T47D (cell line): ENCODE measurements around the gene ARMC9.
"Not testable (repeated sequence)": the region's sequence is repeated elsewhere in the genome, so short reads cannot be mapped to it uniquely, and the experiment has no call there.

ENCODE experiments used
- DNase-seq, 2 experiments: peaks; one replicate each; pipeline versions ENCODE4 v3.0.0 to v3.0.0-alpha.2; 2011 to 2012; ENCODE audit warnings: low read depth in 1 of 2, low spot score in 1 of 2
- JUND ChIP-seq: IDR thresholded peaks from 2 replicates; pipeline ENCODE4 v1.6.1; 2012; ENCODE audit warnings: low read depth
- in situ Hi-C: cut with HindIII; loops from 2 replicates; pipeline ENCODE4 v1.10.0; 2016; ENCODE audit warnings: low sequenced_read_pairs, low pct_unique_long_range_greater_than_20kb

ARMC9 gene

DNA sequence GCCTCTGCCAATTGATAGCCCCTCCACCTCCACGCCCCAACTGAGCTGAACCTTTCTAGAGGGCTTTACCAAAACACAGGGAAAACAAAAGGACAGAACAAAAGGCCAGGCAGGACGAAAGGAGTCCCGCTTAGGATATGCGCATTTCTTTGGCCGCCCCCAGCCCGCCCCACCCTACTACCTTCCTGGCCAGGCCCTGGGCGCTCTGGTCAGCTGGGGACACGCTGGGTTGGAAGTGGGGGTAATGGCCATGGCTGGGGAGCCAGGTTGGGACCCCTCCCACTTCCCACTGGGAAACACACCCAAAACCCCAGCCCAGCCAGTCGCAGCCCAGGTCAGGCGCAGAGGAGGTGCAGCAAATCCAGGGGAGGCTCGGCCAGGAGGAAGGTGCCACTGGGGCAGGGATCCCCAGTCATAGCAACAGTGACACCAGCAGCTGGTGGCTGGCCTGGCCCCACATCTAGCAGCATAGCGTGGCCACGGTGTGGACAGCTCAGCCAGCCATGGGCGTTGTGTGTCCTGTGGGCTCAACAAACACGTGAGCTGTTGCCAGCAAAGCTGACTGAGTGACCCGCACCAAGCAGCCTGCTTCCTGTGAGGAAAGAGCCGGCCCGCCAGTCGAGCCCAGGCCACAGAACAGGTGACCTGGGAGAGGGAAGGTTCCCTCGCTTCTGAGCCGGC lies 172.5 kb downstream of the ARMC9 start:
- no peak for TF ChIP-seq JUND
- in situ Hi-C loops: no loop called here
- DNase-seq: no peak

DNA sequence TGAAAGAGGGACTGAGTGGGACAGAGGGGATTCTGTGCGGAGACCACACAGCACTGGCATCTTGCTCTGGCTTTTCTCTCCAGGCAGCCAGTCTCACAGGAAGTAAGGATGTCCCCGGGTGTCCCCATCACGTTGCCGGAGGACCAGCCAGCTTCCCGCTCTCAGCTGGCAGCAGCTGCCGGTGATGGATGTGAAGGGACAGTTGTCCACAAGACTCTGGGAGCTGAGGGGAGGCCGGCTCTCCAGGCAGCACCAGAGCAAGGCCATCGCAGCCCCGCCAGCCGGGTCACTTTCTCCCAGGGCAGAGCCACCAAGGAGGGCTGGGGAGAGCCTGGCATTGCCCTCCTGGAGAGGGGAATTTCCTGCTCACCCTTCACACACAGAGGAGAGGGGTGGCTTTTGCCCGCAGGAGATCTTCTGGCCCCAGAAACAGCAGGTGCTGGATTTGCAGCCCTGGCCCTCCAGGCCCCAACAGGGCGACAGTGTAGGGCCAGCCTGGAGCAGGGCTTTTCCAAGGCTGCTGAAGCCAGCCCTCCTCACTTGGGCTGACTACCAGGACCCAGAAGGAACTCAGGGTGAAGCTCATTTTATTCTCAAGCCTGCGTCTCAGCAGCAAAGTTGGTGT lies 173.1 kb downstream of the ARMC9 start:
- in situ Hi-C loops: no loop called here
- no peak for DNase-seq
- no peak for TF ChIP-seq JUND

DNA sequence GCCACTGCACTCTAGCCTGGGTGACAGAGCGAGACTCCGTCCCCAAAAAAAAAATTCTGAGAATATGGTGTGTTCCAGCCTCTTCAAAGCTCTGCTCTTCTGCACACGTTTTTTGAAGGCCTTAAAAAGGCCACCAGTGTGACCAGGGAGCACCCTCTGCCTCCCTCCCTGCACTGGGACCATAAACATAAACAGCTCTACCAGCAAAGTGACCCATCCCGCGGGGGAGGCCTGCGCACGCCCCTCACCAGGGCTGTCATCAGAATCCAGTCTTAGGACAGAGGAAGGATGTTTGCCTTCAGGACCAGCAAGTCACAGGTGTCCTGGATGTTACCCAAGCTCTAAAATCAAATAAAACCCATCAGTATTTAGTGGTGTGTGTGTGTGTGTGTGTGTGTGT lies 173.9 kb downstream of the ARMC9 start:
- TF ChIP-seq JUND: no peak
- in situ Hi-C loops: no loop called here
- DNase-seq: no peak

DNA sequence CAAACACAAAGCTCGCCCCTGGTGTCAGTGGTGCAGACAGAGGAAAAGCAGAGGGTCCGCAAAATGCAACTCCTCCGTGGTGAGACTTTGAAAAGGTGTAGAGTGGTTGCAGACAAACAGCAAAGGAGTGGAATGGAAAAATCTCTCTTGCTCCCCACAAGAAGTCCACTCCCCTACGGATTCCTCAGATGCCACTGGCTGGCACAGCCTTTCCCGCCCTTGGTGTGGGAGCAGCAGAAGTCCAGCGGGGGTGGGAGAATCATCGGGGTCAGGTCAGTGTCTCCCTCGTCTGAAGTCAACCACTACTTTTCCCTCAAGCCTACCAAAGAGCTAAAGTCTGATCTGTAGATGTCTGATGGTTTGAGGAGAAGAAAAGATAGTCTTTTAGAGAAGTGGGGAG lies 174.8 kb downstream of the ARMC9 start:
- in situ Hi-C loops: no loop called here
- no peak for TF ChIP-seq JUND
- no peak for DNase-seq

DNA sequence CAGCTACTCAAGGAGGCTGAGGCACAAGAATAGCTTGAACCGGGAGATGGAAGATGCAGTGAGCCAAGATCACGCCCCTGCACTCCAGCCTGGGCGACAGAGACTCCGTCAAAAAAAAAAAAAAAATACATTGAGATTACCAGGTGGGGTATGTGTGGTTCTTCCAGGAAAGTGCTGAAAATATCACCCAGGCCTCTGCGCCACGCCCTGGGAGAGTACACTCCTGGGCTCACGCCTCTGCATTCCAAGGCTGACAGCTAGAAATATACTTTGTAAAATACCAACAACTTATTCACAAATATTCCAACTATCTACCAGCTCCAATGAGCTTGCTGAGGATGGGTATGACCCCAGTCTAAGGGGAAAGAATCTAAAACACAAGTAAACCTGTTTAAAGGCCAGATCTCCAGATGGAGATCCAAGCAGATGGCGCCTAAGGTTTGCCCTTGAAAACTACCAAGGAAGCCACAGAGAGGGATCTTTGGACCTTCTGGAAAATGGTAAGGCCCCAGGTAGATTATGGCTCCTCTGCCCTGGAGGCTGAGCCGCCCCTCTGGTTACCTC lies 175.4 kb downstream of the ARMC9 start:
- DNase-seq: no peak
- in situ Hi-C loops: no loop called here
- TF ChIP-seq JUND: no peak

DNA sequence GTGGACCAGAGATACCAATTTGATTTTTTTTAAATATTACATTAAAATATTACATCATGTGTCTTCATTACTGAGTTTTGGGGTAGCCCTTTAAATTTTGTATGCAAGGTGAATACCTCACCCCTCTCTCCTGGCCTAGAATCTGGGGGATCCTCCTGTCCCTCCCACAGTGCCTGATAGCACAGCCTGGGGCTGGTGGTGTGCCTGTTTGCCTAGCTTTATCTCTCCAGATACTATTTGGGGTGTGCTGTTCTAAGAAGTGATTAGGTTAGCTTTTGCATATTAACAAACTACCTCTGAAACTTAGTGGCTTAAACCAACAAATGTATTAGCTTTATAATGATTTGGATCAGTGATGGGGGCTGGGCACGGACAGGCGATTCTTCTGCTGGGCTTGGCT lies 176.3 kb downstream of the ARMC9 start:
- no peak for DNase-seq
- TF ChIP-seq JUND: no peak
- in situ Hi-C loops: no loop called here

DNA sequence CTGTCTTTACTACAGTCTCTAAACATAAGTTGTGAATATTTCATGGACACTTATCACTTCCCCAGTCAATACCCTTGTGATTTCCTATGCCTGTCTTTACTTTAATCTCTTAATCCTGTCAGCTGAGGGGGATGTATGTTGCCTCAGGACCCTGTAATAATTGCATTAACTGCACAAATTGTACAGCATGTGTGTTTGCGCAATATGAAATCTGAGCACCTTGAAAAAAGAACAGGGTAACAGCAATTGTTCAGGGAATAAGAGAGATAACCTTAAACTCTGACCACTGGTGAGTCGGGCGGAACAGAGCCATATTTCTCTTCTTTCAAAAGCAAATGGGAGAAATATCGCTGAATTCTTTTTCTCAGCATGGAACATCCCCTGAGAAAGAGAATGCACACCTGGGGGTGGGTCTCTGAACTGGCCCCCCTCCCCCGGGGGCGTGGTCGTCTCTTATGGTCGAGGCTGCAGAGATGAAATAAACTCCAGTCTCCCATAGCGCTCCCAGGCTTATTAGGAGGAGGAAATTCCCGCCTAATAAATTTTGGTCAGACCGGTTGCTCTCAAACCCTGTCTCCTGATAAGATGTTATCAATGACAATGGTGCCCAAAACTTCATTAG lies 177.7 kb downstream of the ARMC9 start:
- DNase-seq, in situ Hi-C loops: not testable (repeated sequence)

DNA sequence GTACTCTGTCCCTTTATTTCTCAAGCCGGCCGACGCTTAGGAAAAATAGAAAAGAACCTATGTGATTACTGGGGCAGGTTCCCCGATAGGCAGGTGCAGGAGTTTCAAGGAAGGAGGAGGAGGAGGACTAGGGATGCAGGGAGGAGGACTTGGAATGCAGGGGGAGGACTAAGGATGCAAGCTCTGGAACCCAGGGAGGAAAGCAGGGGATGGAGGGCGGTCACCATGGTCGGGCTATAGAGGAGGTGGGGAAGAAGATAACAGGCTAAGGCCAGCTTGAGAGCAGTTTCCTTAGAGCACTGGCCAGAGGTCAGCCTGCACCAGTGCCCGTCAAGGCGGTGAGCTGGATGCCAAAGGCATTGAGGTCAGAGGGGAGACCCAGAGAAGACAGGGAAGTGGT lies 178.4 kb downstream of the ARMC9 start:
- no peak for DNase-seq
- in situ Hi-C loops: no loop called here
- no peak for TF ChIP-seq JUND

DNA sequence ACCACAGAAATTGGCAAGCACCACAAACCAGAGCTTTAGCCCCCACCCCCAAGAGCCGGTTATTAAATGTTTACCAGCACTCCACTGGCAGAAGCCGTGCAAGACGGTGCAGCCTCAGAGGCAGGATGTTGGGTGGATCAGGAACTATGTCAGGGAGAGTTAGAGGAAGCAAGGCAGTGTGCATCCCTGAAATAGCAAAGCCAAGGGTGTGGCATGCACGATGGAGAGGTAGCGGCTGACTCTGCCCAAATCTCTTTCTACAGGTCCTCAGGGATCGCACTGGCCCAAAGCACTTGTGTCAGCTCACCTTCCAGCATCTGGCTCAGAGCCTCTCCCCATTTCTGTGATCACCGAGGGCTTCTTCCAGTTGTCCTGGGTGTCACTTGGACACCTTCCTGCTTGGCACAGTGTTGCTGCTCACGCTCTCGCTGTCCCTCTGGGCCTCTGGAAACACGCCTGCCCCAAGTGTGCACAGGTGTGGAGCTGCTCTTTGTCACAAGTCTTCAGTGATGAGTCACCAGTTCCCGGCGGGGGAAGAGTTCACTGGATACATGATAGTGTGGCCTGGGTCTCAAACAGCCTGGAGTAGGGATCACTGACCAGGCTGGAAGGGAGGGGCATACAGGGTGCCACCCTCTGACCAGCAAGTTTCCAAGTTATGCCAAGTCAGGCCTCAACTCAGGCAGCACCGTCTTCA lies 179.7 kb downstream of the ARMC9 start:
- no peak for TF ChIP-seq JUND
- no peak for DNase-seq
- in situ Hi-C loops: no loop called here

DNA sequence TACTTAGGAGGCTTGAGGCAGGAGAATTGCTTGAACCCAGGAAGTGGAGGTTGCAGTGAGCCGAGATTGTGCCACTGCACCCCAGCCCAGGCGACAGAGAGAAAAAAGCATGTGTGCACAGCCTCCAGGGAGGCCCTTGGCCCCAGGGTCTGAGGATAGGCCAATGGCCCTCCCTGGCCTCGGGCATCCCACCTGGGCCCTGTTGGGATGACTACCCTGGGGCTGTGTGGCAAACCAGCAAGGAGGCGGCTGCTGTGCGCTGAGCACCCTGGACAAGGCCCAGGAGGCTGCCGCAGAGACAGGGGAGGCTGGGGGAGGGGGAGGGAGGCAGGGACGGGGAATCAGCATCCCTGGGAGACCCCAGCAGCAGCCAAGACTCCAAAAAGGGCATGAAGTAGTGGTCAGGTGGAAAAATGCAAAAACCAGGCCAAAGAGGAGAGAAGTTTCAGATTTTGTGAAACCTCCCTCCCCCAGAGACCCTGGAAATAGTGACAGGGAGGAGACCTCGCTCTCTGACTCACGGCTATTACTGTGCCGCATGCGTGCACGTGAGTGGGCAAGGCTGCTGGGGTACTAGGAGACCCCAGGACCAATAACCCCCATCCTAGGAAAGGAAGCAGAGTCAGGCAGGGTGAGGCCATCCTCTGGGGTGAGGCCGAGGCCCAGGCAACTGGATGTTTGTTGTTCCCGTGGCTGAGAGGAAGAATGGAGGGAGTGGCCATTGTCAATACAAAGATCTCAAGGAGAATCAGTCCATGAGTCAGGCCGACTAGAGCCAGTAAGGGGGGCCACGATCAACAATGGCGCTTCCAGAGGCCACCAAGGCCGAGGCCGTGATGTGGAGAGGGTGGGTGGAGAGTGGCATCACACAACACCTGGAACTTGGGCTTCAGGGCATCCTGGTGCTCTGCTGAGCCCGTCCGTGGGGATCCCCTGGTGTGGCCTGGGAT lies 181.1 kb downstream of the ARMC9 start:
- in situ Hi-C loops: no loop called here
- DNase-seq: no peak
- no peak for TF ChIP-seq JUND

DNA sequence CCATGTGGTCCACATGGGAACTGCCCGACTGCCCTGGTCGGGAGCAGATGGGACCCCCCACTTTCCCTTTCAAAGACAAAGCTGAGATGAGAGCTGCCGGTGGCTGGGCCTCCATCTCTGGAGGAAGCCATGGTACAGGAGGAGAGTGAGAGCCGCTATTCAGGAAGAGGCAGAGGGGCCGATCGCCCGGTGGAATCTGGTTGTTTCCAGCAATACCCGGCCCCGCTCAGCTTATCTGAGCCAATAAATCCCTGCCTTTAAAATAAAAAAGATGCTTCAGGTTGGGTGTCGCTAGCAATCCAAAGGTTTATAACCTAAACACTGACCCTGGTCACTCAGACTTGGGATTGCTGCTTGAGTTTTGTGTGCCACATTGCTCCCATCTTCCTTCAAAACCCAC lies 181.9 kb downstream of the ARMC9 start:
- DNase-seq: no peak
- in situ Hi-C loops: no loop called here
- TF ChIP-seq JUND: no peak
